ENCODE measurements around the gene FASTK.
A peak's percentile ranks its signal among the peaks of the same experiment; 100 is the strongest.

The FASTK gene

DNA sequence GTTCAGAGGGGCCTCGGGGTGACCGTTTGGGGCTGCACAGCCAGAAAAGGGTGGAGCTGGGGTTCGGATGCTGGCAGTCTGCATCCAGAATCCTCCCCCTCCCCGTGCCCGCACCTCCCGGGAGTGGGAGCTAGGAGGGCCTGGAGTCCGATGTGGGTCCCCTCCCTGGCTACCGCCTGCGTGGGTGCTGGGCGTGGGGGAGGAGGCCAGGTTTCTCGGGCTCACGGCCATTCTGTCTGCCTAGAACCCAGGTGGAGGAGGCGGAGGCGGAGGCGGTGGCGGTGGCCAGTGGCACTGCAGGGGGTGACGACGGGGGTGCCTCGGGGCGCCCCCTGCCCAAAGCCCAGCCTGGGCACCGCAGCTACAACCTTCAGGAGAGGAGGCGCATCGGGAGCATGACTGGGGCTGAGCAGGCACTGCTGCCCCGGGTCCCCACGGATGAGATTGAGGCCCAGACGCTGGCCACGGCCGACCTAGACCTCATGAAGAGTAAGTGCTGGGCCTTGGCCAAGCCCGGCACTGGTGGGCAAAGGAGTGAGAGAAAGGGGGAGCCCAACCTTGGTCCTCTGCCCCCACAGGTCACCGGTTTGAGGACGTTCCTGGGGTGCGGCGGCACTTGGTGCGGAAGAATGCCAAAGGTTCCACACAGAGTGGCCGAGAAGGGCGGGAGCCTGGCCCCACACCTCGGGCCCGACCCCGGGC lies 14.2 kb downstream of the FASTK start:
- Histone ChIP-seq H3K4me1 (ENCODE audit: control insufficient read depth in 1 of 2, insufficient read depth in 2 of 2, low read length in 2 of 2) (peaks cover 7 to 15% of the 10 kb centered on the region in 2 donors), H3K36me3 (ENCODE audit: control insufficient read depth in 1 of 2, insufficient read depth in 2 of 2, low read length in 2 of 2) (peaks cover 45 to 70% of the 10 kb centered on the region in 2 donors), H3K27me3 (ENCODE audit: low read depth, low read length) (no peaks in the 10 kb centered on the region), H3K9me3 (ENCODE audit: control insufficient read depth in 1 of 2, low read length in 2 of 2) (no peaks in the 10 kb centered on the region), H3K4me3 (ENCODE audit: low read depth in 1 of 2, low read length in 2 of 2) (no peak overlapping the region), H3K27ac (ENCODE audit: low read length) (no peak overlapping the region)

- H3K36me3 ChIP-seq (ENCODE audit: control insufficient read depth in 1 of 2, insufficient read depth in 2 of 2, low read length in 2 of 2): peaks cover 39 to 61% of the 10 kb centered on the region in 2 donors
- no peak overlapping the region for H3K27ac ChIP-seq (ENCODE audit: low read length)
- H3K4me3 ChIP-seq (ENCODE audit: low read depth in 1 of 2, low read length in 2 of 2): no peak overlapping the region
- H3K4me1 ChIP-seq (ENCODE audit: control insufficient read depth in 1 of 2, insufficient read depth in 2 of 2, low read length in 2 of 2): peaks cover 12 to 24% of the 10 kb centered on the region in 2 donors
- H3K27me3 ChIP-seq (ENCODE audit: low read depth, low read length): no peaks in the 10 kb centered on the region
- H3K9me3 ChIP-seq (ENCODE audit: control insufficient read depth in 1 of 2, low read length in 2 of 2): no peaks in the 10 kb centered on the region
These were observed 15.1 kb downstream of the FASTK start for GRCh38 chr7:151065516-151065915.

DNA sequence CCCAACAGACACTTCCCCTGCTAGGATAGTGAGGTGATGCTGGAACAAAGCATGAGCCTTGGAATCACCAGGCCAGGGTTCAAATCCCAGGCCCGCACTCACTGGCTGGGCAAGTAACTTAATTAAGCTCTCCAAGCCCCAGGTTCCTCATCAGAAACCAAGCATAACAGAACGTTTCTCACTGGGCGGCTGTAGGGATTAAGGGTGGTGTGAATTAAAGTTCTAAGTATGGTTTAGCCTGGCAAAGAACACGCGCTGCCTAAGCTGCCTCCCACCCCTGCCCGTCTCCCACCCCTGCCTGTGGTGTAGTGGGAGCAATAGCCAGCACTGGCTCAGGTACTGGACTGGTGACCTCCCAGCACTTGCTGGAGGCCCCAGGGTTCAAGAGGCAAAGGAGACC lies 15.6 kb downstream of the FASTK start:
- H3K36me3 ChIP-seq (ENCODE audit: control insufficient read depth in 1 of 2, insufficient read depth in 2 of 2, low read length in 2 of 2): peaks cover 34 to 56% of the 10 kb centered on the region in 2 donors
- peaks cover 12 to 29% of the 10 kb centered on the region in 2 donors for H3K4me1 ChIP-seq (ENCODE audit: control insufficient read depth in 1 of 2, insufficient read depth in 2 of 2, low read length in 2 of 2)
- H3K9me3 ChIP-seq (ENCODE audit: control insufficient read depth in 1 of 2, low read length in 2 of 2): no peaks in the 10 kb centered on the region
- H3K4me3 ChIP-seq (ENCODE audit: low read depth in 1 of 2, low read length in 2 of 2): no peak overlapping the region
- no peaks in the 10 kb centered on the region for H3K27me3 ChIP-seq (ENCODE audit: low read depth, low read length)
- no peak overlapping the region for H3K27ac ChIP-seq (ENCODE audit: low read length)

- no peak overlapping the region for H3K27ac ChIP-seq (ENCODE audit: low read length)
- no peaks in the 10 kb centered on the region for H3K27me3 ChIP-seq (ENCODE audit: low read depth, low read length)
- peaks cover 31 to 50% of the 10 kb centered on the region in 2 donors for H3K36me3 ChIP-seq (ENCODE audit: control insufficient read depth in 1 of 2, insufficient read depth in 2 of 2, low read length in 2 of 2)
These were observed 16.2 kb downstream of the FASTK start for GRCh38 chr7:151064454-151064853.

GRCh38 chr7:151063212-151063561 lies 17.4 kb downstream of the FASTK start:
- Histone ChIP-seq H3K27ac (ENCODE audit: low read length) (no peak overlapping the region), H3K27me3 (ENCODE audit: low read depth, low read length) (no peaks in the 10 kb centered on the region), H3K4me3 (ENCODE audit: low read depth in 1 of 2, low read length in 2 of 2) (no peak overlapping the region), H3K4me1 (ENCODE audit: control insufficient read depth in 1 of 2, insufficient read depth in 2 of 2, low read length in 2 of 2) (peaks cover 20 to 39% of the 10 kb centered on the region in 2 donors), H3K36me3 (ENCODE audit: control insufficient read depth in 1 of 2, insufficient read depth in 2 of 2, low read length in 2 of 2) (peaks cover 26 to 39% of the 10 kb centered on the region in 2 donors), H3K9me3 (ENCODE audit: control insufficient read depth in 1 of 2, low read length in 2 of 2) (no peaks in the 10 kb centered on the region)

More at GRCh38 chr7:151064454-151064853, 16.2 kb downstream of the FASTK start:
- no peaks in the 10 kb centered on the region for H3K9me3 ChIP-seq (ENCODE audit: control insufficient read depth in 1 of 2, low read length in 2 of 2)
- H3K4me1 ChIP-seq (ENCODE audit: control insufficient read depth in 1 of 2, insufficient read depth in 2 of 2, low read length in 2 of 2): peaks cover 12 to 29% of the 10 kb centered on the region in 2 donors
- H3K4me3 ChIP-seq (ENCODE audit: low read depth in 1 of 2, low read length in 2 of 2): no peak overlapping the region

DNA sequence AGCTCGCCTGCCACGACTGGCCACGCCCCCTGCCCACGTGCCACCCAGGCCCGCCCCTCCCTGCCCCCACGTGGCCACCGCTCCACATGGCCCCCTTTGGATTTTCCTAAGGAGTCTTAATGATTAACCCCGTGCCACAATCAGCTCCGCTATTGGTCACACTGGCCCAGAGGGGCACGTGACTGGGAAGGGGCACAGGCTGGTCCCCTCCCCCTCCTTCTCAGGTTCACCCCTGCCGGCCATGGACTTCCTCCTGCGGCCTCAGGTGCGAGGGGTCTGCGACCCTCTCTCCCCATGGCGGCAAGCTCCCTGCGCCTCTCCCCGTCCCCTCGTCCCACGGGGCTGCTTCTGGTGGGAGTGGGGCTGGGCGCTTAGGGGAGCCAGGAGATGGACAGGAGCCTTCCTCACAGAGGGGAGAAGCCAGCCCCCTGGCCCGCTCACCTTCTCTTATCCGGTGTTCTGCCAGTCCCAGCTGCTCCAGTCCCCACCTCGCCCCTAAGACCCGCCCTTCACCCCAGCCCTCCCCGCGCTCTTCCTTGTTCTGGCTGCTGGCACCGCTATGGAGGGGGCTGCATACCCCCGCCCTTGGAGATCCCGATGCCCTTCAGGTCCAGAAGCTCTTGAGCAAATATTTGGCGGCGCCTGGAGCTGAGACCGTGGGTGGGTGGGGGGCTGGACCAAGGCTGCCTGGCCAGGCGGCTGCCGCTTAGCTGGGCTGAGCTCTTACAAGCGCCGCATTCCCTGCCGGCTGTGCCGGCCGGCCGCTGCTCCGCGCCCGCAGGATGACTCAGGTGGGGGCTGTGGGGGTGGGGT lies 18.0 kb downstream of the FASTK start:
- peaks cover 20 to 40% of the 10 kb centered on the region in 2 donors for H3K4me1 ChIP-seq (ENCODE audit: control insufficient read depth in 1 of 2, insufficient read depth in 2 of 2, low read length in 2 of 2)
- H3K27me3 ChIP-seq (ENCODE audit: low read depth, low read length): no peaks in the 10 kb centered on the region
- H3K9me3 ChIP-seq (ENCODE audit: control insufficient read depth in 1 of 2, low read length in 2 of 2): no peaks in the 10 kb centered on the region
- peak overlapping the region; percentile 44 to 45 for H3K4me3 ChIP-seq (ENCODE audit: low read depth in 1 of 2, low read length in 2 of 2)
- H3K27ac ChIP-seq (ENCODE audit: low read length): peak overlapping the region; percentile 45
- peaks cover 20 to 33% of the 10 kb centered on the region in 2 donors for H3K36me3 ChIP-seq (ENCODE audit: control insufficient read depth in 1 of 2, insufficient read depth in 2 of 2, low read length in 2 of 2)

DNA sequence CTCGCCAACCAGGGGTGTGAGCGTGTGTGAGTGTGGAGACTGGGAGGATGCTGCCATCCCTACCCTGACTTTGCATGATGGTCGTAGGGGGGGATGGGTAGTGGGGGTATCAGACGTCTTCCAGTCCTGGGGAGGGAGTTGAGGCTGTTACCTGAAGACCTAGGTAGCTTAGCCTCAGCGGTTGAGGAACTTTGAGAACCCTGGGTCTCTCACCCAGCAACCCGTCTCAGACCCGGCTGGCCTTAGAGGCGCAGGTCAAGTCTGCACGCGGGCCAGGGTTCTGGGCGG lies 18.6 kb downstream of the FASTK start:
- H3K9me3 ChIP-seq (ENCODE audit: control insufficient read depth in 1 of 2, low read length in 2 of 2): no peaks in the 10 kb centered on the region
- peaks cover 22 to 44% of the 10 kb centered on the region in 2 donors for H3K4me1 ChIP-seq (ENCODE audit: control insufficient read depth in 1 of 2, insufficient read depth in 2 of 2, low read length in 2 of 2)
- H3K27me3 ChIP-seq (ENCODE audit: low read depth, low read length): no peaks in the 10 kb centered on the region
- H3K4me3 ChIP-seq (ENCODE audit: low read depth in 1 of 2, low read length in 2 of 2): peak overlapping the region in 1 of 2 donors; percentile 92
- no peak overlapping the region for H3K27ac ChIP-seq (ENCODE audit: low read length)
- peaks cover 15 to 28% of the 10 kb centered on the region in 2 donors for H3K36me3 ChIP-seq (ENCODE audit: control insufficient read depth in 1 of 2, insufficient read depth in 2 of 2, low read length in 2 of 2)

- Histone ChIP-seq H3K4me1 (ENCODE audit: control insufficient read depth in 1 of 2, insufficient read depth in 2 of 2, low read length in 2 of 2) (peaks cover 23 to 49% of the 10 kb centered on the region in 2 donors), H3K4me3 (ENCODE audit: low read depth in 1 of 2, low read length in 2 of 2) (peak overlapping the region; percentile 92 to 93), H3K27me3 (ENCODE audit: low read depth, low read length) (no peaks in the 10 kb centered on the region), H3K9me3 (ENCODE audit: control insufficient read depth in 1 of 2, low read length in 2 of 2) (no peaks in the 10 kb centered on the region), H3K27ac (ENCODE audit: low read length) (no peak overlapping the region), H3K36me3 (ENCODE audit: control insufficient read depth in 1 of 2, insufficient read depth in 2 of 2, low read length in 2 of 2) (peaks cover 15 to 22% of the 10 kb centered on the region in 2 donors)
These were observed 19.1 kb downstream of the FASTK start for GRCh38 chr7:151061213-151062110.

GRCh38 chr7:151060416-151061212 lies 20.0 kb downstream of the FASTK start:
- Histone ChIP-seq H3K4me3 (ENCODE audit: low read depth in 1 of 2, low read length in 2 of 2) (peak overlapping the region; percentile 92 to 93), H3K27me3 (ENCODE audit: low read depth, low read length) (no peaks in the 10 kb centered on the region), H3K9me3 (ENCODE audit: control insufficient read depth in 1 of 2, low read length in 2 of 2) (no peaks in the 10 kb centered on the region), H3K4me1 (ENCODE audit: control insufficient read depth in 1 of 2, insufficient read depth in 2 of 2, low read length in 2 of 2) (peaks cover 23 to 49% of the 10 kb centered on the region in 2 donors), H3K27ac (ENCODE audit: low read length) (peak overlapping the region; percentile 51), H3K36me3 (ENCODE audit: control insufficient read depth in 1 of 2, insufficient read depth in 2 of 2, low read length in 2 of 2) (peaks cover 12 to 13% of the 10 kb centered on the region in 2 donors)

DNA sequence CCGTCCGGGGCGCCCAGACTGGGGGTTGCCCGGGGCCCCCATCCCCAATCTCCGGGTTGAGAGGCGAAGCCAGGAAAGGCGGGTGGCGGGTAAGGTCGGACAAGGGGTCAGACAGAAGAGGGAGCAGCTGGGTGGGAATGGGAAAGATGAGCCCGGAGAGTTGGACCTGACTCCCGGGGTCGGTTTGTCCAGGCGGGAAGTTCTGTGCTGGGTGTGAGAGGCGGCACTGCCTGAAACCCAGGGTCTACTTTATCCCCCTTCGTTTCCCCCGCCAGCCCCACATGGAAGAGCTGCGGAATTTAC lies 20.5 kb downstream of the FASTK start:
- Histone ChIP-seq H3K36me3 (ENCODE audit: control insufficient read depth in 1 of 2, insufficient read depth in 2 of 2, low read length in 2 of 2) (peaks cover 7 to 8% of the 10 kb centered on the region in 2 donors), H3K4me1 (ENCODE audit: control insufficient read depth in 1 of 2, insufficient read depth in 2 of 2, low read length in 2 of 2) (peaks cover 23 to 49% of the 10 kb centered on the region in 2 donors), H3K4me3 (ENCODE audit: low read depth in 1 of 2, low read length in 2 of 2) (peak overlapping the region; percentile 92 to 93), H3K27ac (ENCODE audit: low read length) (peak overlapping the region; percentile 51), H3K9me3 (ENCODE audit: control insufficient read depth in 1 of 2, low read length in 2 of 2) (no peaks in the 10 kb centered on the region), H3K27me3 (ENCODE audit: low read depth, low read length) (no peaks in the 10 kb centered on the region)

All from muscle layer of duodenum (tissue), 2 donors.